ENCODE results near the gene SEC22B. TPM values are rescaled to one million over a fixed set of nuclear protein-coding genes. Genes with fewer than 3 reads are reported as not detected.
"Not testable (repeated sequence)": the region's sequence is repeated elsewhere in the genome, so short reads cannot be mapped to it uniquely, and the experiment has no call there.

The SEC22B gene
- total RNA-seq, 1 experiment from 2014 or later, result 9.9 TPM

DNA sequence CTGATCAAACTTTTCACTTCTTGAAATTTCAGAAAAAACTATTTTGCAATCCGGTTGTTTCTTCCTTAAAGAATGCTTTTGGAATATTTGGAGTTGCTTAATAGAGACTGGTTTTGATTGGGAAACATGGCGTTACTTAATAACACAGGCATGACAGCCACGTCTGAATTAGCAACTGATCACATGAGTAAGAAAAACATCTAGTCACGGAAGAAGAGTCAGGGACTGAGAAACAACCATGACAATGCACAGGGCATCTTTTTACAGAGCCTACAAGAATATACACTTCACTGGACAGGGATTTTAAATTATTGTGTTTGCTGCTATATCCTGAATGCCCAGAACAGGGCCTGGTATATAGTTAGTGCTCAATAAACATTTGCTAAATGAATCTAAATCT is 18.2 kb downstream of the SEC22B start:
- not testable (repeated sequence) for H3K27me3 ChIP-seq, H3K36me3 ChIP-seq, DNase-seq, H3K4me3 ChIP-seq, H3K9me3 ChIP-seq

DNA sequence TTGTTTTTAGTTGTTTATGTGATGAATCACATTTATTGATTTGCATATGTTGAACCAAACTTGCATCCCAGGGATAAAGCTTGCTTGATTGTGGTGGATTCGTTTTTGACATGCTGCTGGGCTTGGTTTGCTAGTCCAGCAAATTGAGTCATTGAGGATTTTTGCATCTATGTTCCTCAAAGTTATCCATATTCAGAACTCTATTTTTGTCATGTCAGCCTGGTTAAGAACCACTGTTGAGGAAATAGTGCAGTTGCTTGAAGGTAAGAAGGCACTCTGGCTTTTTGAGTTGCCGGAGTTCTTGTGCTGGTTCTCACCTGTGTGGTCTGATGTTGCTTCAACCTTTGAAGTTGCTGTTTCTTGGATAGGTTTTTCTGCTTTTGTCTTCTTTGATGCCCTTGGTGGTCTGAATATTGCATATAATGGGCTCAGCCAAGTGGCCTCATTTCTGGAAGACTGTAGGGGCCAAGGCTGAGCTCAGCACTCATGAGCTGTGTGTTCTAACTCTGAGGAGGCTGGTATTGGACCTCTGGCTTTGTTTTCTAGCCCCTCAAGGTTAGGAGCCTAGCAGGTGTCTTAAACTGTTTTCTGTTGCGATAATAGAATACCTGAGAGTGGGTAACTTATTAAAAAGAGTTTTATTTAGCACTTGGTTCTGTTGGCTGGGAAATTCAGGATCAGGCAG is 26.0 kb downstream of the SEC22B start:
- H3K9me3 ChIP-seq, H3K4me3 ChIP-seq, H3K27me3 ChIP-seq, DNase-seq, H3K36me3 ChIP-seq: not testable (repeated sequence)

- not testable (repeated sequence) for H3K36me3 ChIP-seq, H3K27me3 ChIP-seq, H3K9me3 ChIP-seq, DNase-seq, H3K4me3 ChIP-seq
These were observed 26.8 kb downstream of the SEC22B start for GRCh38 chr1:120149420-120150059.

DNA sequence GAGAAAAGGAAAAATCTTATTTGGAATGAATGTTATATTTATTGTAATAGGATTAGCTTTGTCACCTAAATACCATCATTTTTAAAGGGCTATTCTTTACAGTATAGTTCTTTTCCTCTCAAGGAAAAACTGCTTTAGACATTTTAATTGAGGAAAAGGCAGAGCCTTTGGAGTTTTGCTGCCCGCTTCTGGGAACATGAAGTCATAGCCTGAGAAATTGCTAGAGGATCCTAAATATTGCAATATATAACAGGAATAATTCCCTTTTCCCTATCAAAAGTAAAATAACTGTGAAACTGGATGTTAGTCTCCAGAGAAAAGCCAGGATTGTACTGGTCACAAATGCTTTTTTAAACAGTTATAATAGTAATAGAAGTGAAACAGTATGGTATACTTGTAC is 30.5 kb downstream of the SEC22B start:
- not testable (repeated sequence) for H3K27me3 ChIP-seq, H3K36me3 ChIP-seq, DNase-seq, H3K4me3 ChIP-seq, H3K9me3 ChIP-seq

- DNase-seq, H3K9me3 ChIP-seq, H3K36me3 ChIP-seq, H3K4me3 ChIP-seq, H3K27me3 ChIP-seq: not testable (repeated sequence)
These were observed 31.7 kb downstream of the SEC22B start for GRCh38 chr1:120144626-120145025.

GRCh38 chr1:120144169-120144568 is 32.2 kb downstream of the SEC22B start:
- not testable (repeated sequence) for H3K4me3 ChIP-seq, H3K9me3 ChIP-seq, H3K36me3 ChIP-seq, H3K27me3 ChIP-seq
- DNase-seq, result peak; percentile 58

- not testable (repeated sequence) for H3K36me3 ChIP-seq
- peak overlapping the region; percentile 23; the same call in 1 of the 2 replicates for H3K4me3 ChIP-seq
- DNase-seq, result peak; percentile 11
These were observed 33.0 kb downstream of the SEC22B start for GRCh38 chr1:120143334-120143733.

GRCh38 chr1:120142512-120143263 is 33.6 kb downstream of the SEC22B start:
- peak overlapping the region; percentile 23 for H3K4me3 ChIP-seq
- not testable (repeated sequence) for H3K9me3 ChIP-seq, H3K27me3 ChIP-seq, H3K36me3 ChIP-seq
- peak; percentile 81 for DNase-seq

More at GRCh38 chr1:120143334-120143733, 33.0 kb downstream of the SEC22B start:
- H3K27me3 ChIP-seq, H3K9me3 ChIP-seq: not testable (repeated sequence)

DNA sequence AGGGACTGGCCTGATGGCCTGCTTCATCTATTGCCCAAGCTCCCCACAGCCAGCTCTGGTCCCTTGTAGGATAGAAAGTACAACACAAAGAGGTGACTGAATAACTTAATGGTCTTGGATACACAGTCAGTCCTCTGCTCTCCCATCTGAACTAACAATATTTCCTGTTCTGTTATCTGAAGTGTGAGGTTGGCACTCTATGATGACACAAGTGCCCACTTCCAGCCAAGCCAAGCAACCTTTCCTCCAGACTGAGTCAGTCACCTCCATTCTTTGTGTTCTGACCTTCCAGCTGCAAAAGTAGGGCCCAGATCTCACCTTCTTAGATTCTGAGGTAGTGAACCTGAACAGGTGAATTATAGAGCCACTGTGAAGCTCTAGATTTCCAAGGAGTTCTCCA is 34.5 kb downstream of the SEC22B start:
- not testable (repeated sequence) for H3K9me3 ChIP-seq, H3K36me3 ChIP-seq, H3K27me3 ChIP-seq, H3K4me3 ChIP-seq, DNase-seq

DNA sequence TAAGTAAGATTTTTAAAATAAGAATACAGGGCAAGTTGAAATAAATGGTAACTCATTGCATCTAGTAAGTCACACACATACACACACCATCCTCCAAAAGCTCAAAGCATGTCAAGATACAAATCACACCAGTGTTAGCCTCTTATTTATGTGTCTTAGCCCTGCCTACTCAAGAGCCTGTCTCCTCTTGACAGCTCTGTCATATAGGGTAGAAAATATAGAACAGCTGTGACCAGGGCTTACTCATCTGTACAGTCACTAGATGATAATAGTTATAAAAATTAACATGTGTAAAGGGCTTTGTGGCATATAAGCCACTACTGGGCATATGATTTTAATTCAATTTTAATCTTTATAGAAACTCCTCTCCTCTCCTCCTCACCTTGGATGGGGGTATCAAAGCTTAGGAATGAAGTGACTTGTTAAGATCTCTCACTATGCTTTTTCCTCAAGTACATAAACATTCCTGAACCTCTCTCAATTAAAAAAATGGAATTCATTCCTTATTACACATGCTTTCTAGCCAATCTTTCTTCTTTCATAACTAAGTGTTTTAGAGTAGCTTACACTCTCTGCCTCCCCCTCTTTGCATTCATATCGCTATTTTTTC is 35.6 kb downstream of the SEC22B start:
- not testable (repeated sequence) for DNase-seq, H3K36me3 ChIP-seq, H3K9me3 ChIP-seq, H3K27me3 ChIP-seq, H3K4me3 ChIP-seq

GRCh38 chr1:120136086-120136485 is 40.2 kb downstream of the SEC22B start:
- H3K4me3 ChIP-seq, H3K36me3 ChIP-seq, H3K9me3 ChIP-seq, H3K27me3 ChIP-seq, DNase-seq: not testable (repeated sequence)

DNA sequence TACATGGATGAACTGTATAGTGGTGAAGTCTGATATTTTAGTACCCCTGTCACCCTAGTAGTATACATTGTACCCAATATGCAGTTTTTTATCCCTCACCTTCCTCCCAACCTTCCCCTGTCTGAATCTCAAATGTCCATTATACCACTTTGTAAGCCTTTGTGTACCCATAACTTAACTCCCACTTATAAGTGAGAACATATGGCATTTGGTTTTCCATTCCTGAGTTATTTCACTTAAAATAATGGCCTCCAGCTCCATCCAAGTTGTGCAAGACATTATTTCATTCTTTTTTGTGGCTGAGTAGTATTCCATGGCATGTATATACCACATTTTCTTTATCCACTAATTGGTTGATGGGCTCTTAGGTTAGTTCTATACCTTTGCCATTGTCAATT is 42.4 kb downstream of the SEC22B start:
- DNase-seq, H3K9me3 ChIP-seq, H3K36me3 ChIP-seq, H3K4me3 ChIP-seq, H3K27me3 ChIP-seq: not testable (repeated sequence)

GRCh38 chr1:120133228-120133927 is 42.9 kb downstream of the SEC22B start:
- no peak overlapping the region for H3K4me3 ChIP-seq
- DNase-seq, result no peak
- no peaks in the 10 kb centered on the region for H3K27me3 ChIP-seq
- no peaks in the 10 kb centered on the region for H3K36me3 ChIP-seq
- no peaks in the 10 kb centered on the region for H3K9me3 ChIP-seq

DNA sequence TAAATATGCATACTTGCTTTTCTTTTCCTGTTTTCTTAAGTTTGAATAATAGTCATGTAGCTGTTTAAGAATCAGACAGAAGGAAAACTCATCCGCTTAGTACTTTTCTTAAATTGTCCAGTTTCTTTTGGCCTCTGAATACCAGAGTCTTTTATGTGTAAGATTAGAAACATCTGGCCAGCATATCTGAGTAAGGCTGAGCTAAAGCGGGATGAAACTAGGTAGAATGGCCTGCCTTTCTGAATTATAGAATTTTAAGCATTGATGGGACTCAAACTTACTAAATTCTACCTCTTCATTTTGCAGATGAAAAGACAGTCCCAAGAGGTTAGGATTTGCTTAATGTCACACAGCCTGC is 43.9 kb downstream of the SEC22B start:
- not testable (repeated sequence) for H3K9me3 ChIP-seq, H3K4me3 ChIP-seq, DNase-seq, H3K27me3 ChIP-seq, H3K36me3 ChIP-seq

DNA sequence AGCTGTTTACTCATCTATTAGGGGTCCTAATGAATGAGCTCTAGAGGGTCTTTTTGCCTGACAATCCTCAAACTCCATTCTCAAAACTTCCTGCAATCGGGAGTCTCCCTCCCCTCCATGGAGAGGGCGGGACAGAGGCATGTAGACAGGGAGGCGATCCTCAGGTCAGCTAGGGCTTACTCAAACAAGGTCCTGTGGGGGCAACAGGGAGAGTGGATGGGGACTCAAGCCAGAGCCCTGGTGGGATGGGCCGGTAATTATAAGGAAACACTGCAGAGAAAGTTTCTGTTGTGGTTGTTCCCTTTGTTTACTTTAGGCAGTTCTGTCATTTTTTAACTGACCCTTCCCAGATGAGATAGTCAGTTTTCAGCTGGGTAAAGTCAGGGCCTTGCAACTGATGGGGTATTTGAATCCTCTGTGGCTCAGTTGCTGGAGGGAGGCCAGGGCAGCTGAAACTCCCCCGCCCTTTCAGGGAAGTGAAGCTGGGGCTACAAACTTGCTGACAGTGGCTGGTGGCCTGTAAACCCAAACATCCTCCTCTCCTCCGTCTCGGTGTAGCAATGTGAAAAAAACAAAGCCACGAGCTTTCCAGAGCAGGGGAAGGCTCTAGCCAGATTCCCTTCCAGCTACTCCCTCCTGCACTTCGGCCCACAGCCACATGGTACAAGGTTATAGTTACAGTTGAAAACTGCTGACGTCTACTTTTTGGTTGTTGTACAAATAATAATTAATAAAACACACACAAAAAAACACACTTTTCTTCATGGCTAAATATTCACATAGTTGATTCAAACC is 44.5 kb downstream of the SEC22B start:
- DNase-seq, result peak; percentile 69

GRCh38 chr1:120127921-120128320 is 48.4 kb downstream of the SEC22B start:
- H3K36me3 ChIP-seq, H3K9me3 ChIP-seq, DNase-seq, H3K27me3 ChIP-seq, H3K4me3 ChIP-seq: not testable (repeated sequence)

More for the DNA sequence above, 44.5 kb downstream of the SEC22B start:
- H3K4me3 ChIP-seq, H3K9me3 ChIP-seq, H3K27me3 ChIP-seq, H3K36me3 ChIP-seq: not testable (repeated sequence)

Data from MG63 (cell line).